GM12878 (cell line): ENCODE data around the gene ELMOD3. TPM values are rescaled to one million over a fixed set of nuclear protein-coding genes. Genes with fewer than 3 reads are reported as not detected.

Source experiments
- ATAC-seq: fragments of 200-7000 bp; cut with Tn5 transposase; 3 replicates; pipeline ENCODE4 v1.9.1; 2020; ENCODE audit warnings: mild to moderate bottlenecking, moderate library complexity
- BruUV-seq: library from RNA; stranded (reverse); fragments of 400-500 nt; replicated peaks from 2 replicates; lab custom pipeline; 2021; lab: Mats Ljungman, UMichigan
- CTCF ChIA-PET: fragments of 300-600 bp; sonication (Branson Sonifier 250); formaldehyde crosslinking; extraction: SDS; loops from one replicate; lab custom pipeline; 2021; ENCODE audit warnings: inconsistent platforms; lab: Yijun Ruan, JAX
- POLR2A ChIA-PET: fragments of 350-600 bp; formaldehyde crosslinking; extraction: SDS; loops from one replicate; lab custom pipeline; 2021; ENCODE audit warnings: inconsistent platforms; lab: Charles Lee
- RAD21 ChIA-PET: fragments of 300-600 bp; sonication (Branson Sonifier 250); formaldehyde crosslinking; loops from one replicate; lab custom pipeline; 2023; ENCODE audit warnings: antibody characterized with exemption; ENCODE audit not compliant: unreplicated experiment; lab: Charles Lee
- SMC1A ChIA-PET: fragments of 300-600 bp; sonication (Branson Sonifier 250); formaldehyde crosslinking; loops from one replicate; lab custom pipeline; 2023; ENCODE audit not compliant: unreplicated experiment, uncharacterized antibody; lab: Charles Lee
- DNase-seq: peaks from one replicate; pipeline ENCODE4 v3.0.0-alpha.2; 2011; ENCODE audit warnings: low read depth, low spot score
- FAIRE-seq: peaks from 3 replicates; lab custom pipeline; 2011; peaks lifted over from hg19 to GRCh38; lab: Jason Lieb, UNC
- H2AFZ ChIP-seq: 2 replicates; pipeline ENCODE4 v1.6.0; 2011; ENCODE audit warnings: low read depth, low read length, control low read depth; ENCODE audit not compliant: control insufficient read depth
- H3K27ac ChIP-seq: 2 replicates; pipeline ENCODE4 v1.5.1; 2011; ENCODE audit warnings: control low read depth; ENCODE audit not compliant: control insufficient read depth, insufficient read depth
- H3K27me3 ChIP-seq, 2 experiments: replicated peaks in 1 of 2; 2 replicates each; pipeline versions ENCODE4 v1.6.0 to v1.6.1; 2011; ENCODE audit warnings: low read length in 1 of 2; ENCODE audit not compliant: control insufficient read depth in 2 of 2, insufficient read depth in 2 of 2
- H3K36me3 ChIP-seq, 2 experiments: 2 replicates each; pipeline ENCODE4 v1.5.1; 2011; ENCODE audit warnings: low read length in 1 of 2; ENCODE audit not compliant: control insufficient read depth in 2 of 2, insufficient read depth in 2 of 2
- H3K4me1 ChIP-seq: 2 replicates; pipeline ENCODE4 v1.6.1; 2011; ENCODE audit warnings: mild to moderate bottlenecking, low read length, moderate library complexity, mixed read lengths; ENCODE audit not compliant: control insufficient read depth, insufficient read depth
- H3K4me2 ChIP-seq: 2 replicates; pipeline ENCODE4 v1.6.0; 2011; ENCODE audit warnings: control low read depth; ENCODE audit not compliant: control insufficient read depth, insufficient read depth
- H3K4me3 ChIP-seq: fragments of 200-600 bp; sonication (generic); 2 replicates; pipeline ENCODE4 v1.5.1; 2016
- H3K79me2 ChIP-seq: 2 replicates; pipeline ENCODE4 v1.6.0; 2011; ENCODE audit warnings: low read length; ENCODE audit not compliant: control insufficient read depth, insufficient read depth
- H3K9ac ChIP-seq: 2 replicates; pipeline ENCODE4 v1.8.0; 2011; ENCODE audit warnings: low read length, control low read depth, mixed read lengths; ENCODE audit not compliant: control insufficient read depth, insufficient read depth
- H3K9me3 ChIP-seq: replicated peaks from 3 replicates; pipeline ENCODE4 v1.5.1; 2011; ENCODE audit warnings: mild to moderate bottlenecking, low read length; ENCODE audit not compliant: control insufficient read depth, insufficient read depth
- H4K20me1 ChIP-seq: 2 replicates; pipeline ENCODE4 v1.6.0; 2011; ENCODE audit not compliant: control insufficient read depth, insufficient read depth
- CBX5 ChIP-seq: sonication (generic); IDR thresholded peaks from 2 replicates; pipeline ENCODE4 v1.6.1; 2016; ENCODE audit warnings: low read depth, moderate library complexity, mild to moderate bottlenecking, inconsistent platforms
- NR2C1 ChIP-seq: fragments of 450-650 bp; IDR thresholded peaks from 2 replicates; pipeline ENCODE4 v1.6.1; 2017; ENCODE audit warnings: antibody characterized with exemption, mild to moderate bottlenecking, moderate library complexity
- TAF1 ChIP-seq: IDR thresholded peaks from 2 replicates; pipeline ENCODE4 v1.6.1; 2011; ENCODE audit warnings: mild to moderate bottlenecking, low read depth, low read length, borderline replicate concordance
- TCF7 ChIP-seq: IDR thresholded peaks from 2 replicates; pipeline ENCODE4 v1.6.1; 2014; ENCODE audit warnings: antibody characterized with exemption, borderline replicate concordance
- ZBED1 ChIP-seq: IDR thresholded peaks from 2 replicates; pipeline ENCODE4 v1.6.1; 2016; ENCODE audit warnings: borderline replicate concordance
- ZNF384 ChIP-seq: IDR thresholded peaks from 2 replicates; pipeline ENCODE4 v1.6.1; 2012; ENCODE audit warnings: low read depth, mild to moderate bottlenecking, low read length, improper control_type of control experiment, borderline replicate concordance
- WGBS: methylation state at CpG from one replicate; pipeline ENCODE4 v1.1.6; 2016; ENCODE audit warnings: low lambda C conversion rate; ENCODE audit not compliant: insufficient replicate concordance, insufficient coverage; ENCODE audit errors: missing lambda C conversion rate; 5-methylcytosine and 5-hydroxymethylcytosine counted together
- in situ Hi-C: fragments of 300-500 bp; cut with MboI; formaldehyde crosslinking; loops from 9 replicates; pipeline ENCODE4 v1.14.3; 2018; ENCODE audit warnings: mixed read lengths
- intact Hi-C: fragments of 100-400 bp; cut with micrococcal nuclease; formaldehyde crosslinking; loops from one replicate; pipeline ENCODE4 v1.14.2; 2022; ENCODE audit not compliant: unreplicated experiment
- polyA plus RNA-seq, 11 experiments: library from polyadenylated mRNA; depleted of rRNA in 4 of 11; unstranded in 6 of 11; stranded (reverse) in 5 of 11; fragments of >200 nt; fragmentation: Nextera tagmentation in 4 of 11; fragmentation: Illumina TruSeq in 1 of 11; extraction: Ambion mirVana in 4 of 11; extraction: Trizol in 1 of 11; gene quantifications; 1 replicate in 1 of 11; 2 replicates in 10 of 11; pipeline versions ENCODE4 v1.2.1 to v1.2.3, GENCODE V29; 2011 to 2016; ENCODE audit warnings: inconsistent platforms in 2 of 11, missing spikeins in 2 of 11, low read depth in 1 of 11
- total RNA-seq, 4 experiments: library from RNA; depleted of rRNA in 3 of 4; stranded (reverse); fragments of >200 nt in 3 of 4; fragmentation: Illumina TruSeq in 1 of 4; extraction: Trizol in 1 of 4; gene quantifications; 2 replicates each; pipeline versions ENCODE4 v1.2.1 to v1.2.3, GENCODE V29; 2013 to 2021
- TF ChIP-seq, protein P1 (sequence below), 3 experiments: IDR thresholded peaks in 2 of 3; conservative IDR thresholded peaks in 1 of 3; 2 replicates each; pipeline ENCODE4 v1.5.1; 2011; ENCODE audit warnings: low read depth in 3 of 3, low read length in 3 of 3, mild to moderate bottlenecking in 3 of 3, control low read depth in 2 of 3, moderate library complexity in 2 of 3, inconsistent platforms in 1 of 3, mixed read lengths in 1 of 3; ENCODE audit not compliant: control insufficient read depth in 2 of 3, insufficient read depth in 1 of 3; ENCODE audit errors: extremely low read depth in 1 of 3
- TF ChIP-seq, protein P2 (sequence below): fragments of 150-350 bp; IDR thresholded peaks from 2 replicates; pipeline ENCODE4 v1.6.1; 2016; ENCODE audit warnings: low read depth, low read length

ELMOD3 gene
- total and polyA plus RNA-seq, 10 of the 15 experiments (the other 5 are each of a cell fraction or from before 2014, with no cell fraction given), result 1.2 to 19.1 (median 12.5) TPM

- no peak overlapping the region for H2AFZ ChIP-seq
- no peak for FAIRE-seq
- WGBS, result 47% methylated on average over 10 of the region's 10 CpGs
- H3K4me3 ChIP-seq, result no peak overlapping the region
- no peaks in the 10 kb centered on the region for H3K36me3 ChIP-seq
- no peak overlapping the region for H3K9ac ChIP-seq
- no peak overlapping the region for H3K4me2 ChIP-seq
- CTCF ChIA-PET, result interaction anchor here (1.0 to 1.3 kb wide), 3 partner anchors 12 to 129 kb away, joined by 3 to 5 read pairs (median 5); no protein-coding TSS in a partner anchor
- H3K9me3 ChIP-seq, result no peaks in the 10 kb centered on the region
- RAD21 ChIA-PET, result no interaction called here
- no peaks in the 10 kb centered on the region for H3K79me2 ChIP-seq
- SMC1A ChIA-PET, result interaction anchor here (1.4 kb wide), 1 partner anchor 12 kb away, joined by 7 read pairs; the partner anchor contains the start of gene SH2D6
- intact Hi-C loops, result no loop called here
- POLR2A ChIA-PET, result interaction anchor here (0.5 to 0.7 kb wide), 2 partner anchors 13 to 107 kb away, joined by 3 read pairs; partner anchors contain the start of gene MAT2A
- H3K27ac ChIP-seq, result no peak overlapping the region
- DNase-seq, result no peak
- no peak for ATAC-seq
- H3K27me3 ChIP-seq, result no peaks in the 10 kb centered on the region
- H4K20me1 ChIP-seq, result no peaks in the 10 kb centered on the region
- H3K4me1 ChIP-seq, result no peaks in the 10 kb centered on the region
- no TSS peak for BruUV-seq
- TF ChIP-seq, protein P1, sequence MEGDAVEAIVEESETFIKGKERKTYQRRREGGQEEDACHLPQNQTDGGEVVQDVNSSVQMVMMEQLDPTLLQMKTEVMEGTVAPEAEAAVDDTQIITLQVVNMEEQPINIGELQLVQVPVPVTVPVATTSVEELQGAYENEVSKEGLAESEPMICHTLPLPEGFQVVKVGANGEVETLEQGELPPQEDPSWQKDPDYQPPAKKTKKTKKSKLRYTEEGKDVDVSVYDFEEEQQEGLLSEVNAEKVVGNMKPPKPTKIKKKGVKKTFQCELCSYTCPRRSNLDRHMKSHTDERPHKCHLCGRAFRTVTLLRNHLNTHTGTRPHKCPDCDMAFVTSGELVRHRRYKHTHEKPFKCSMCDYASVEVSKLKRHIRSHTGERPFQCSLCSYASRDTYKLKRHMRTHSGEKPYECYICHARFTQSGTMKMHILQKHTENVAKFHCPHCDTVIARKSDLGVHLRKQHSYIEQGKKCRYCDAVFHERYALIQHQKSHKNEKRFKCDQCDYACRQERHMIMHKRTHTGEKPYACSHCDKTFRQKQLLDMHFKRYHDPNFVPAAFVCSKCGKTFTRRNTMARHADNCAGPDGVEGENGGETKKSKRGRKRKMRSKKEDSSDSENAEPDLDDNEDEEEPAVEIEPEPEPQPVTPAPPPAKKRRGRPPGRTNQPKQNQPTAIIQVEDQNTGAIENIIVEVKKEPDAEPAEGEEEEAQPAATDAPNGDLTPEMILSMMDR (IDR thresholded peaks at IDR 0.05 in 2 of 3, conservative IDR thresholded peaks at IDR 0.05 in 1 of 3; ENCODE audit: control insufficient read depth in 2 of 3, extremely low read depth in 1 of 3, insufficient read depth in 1 of 3, low read depth in 3 of 3, low read length in 3 of 3), result no peak
- TF ChIP-seq NR2C1 (no peak), ZBED1 (no peak), TAF1 (no peak), TCF7 (no peak), ZNF384 (no peak), CBX5 (no peak)
- TF ChIP-seq, protein P2, sequence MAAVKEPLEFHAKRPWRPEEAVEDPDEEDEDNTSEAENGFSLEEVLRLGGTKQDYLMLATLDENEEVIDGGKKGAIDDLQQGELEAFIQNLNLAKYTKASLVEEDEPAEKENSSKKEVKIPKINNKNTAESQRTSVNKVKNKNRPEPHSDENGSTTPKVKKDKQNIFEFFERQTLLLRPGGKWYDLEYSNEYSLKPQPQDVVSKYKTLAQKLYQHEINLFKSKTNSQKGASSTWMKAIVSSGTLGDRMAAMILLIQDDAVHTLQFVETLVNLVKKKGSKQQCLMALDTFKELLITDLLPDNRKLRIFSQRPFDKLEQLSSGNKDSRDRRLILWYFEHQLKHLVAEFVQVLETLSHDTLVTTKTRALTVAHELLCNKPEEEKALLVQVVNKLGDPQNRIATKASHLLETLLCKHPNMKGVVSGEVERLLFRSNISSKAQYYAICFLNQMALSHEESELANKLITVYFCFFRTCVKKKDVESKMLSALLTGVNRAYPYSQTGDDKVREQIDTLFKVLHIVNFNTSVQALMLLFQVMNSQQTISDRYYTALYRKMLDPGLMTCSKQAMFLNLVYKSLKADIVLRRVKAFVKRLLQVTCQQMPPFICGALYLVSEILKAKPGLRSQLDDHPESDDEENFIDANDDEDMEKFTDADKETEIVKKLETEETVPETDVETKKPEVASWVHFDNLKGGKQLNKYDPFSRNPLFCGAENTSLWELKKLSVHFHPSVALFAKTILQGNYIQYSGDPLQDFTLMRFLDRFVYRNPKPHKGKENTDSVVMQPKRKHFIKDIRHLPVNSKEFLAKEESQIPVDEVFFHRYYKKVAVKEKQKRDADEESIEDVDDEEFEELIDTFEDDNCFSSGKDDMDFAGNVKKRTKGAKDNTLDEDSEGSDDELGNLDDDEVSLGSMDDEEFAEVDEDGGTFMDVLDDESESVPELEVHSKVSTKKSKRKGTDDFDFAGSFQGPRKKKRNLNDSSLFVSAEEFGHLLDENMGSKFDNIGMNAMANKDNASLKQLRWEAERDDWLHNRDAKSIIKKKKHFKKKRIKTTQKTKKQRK, result no peak
- in situ Hi-C loops, result no loop called here
These were observed 77.1 kb downstream of the ELMOD3 start for GRCh38 chr2:85431570-85432205.
